Cardiac muscle cell (in vitro differentiated cells and primary cell): ENCODE data around the gene PRLR. TPM values are rescaled to one million over a fixed set of nuclear protein-coding genes. Genes with fewer than 3 reads are reported as not detected.

Source experiments
- DNase-seq, 2 donors: peaks; one replicate each; pipeline versions ENCODE4 v3.0.0 to v3.0.0-alpha.2; 2010 to 2017; ENCODE audit warnings: low read depth in 1 of 2, low spot score in 1 of 2
- H3K27ac ChIP-seq: fragments of 200-600 bp; sonication (generic); 2 replicates; pipeline ENCODE4 v1.5.1; 2016
- H3K27me3 ChIP-seq: fragments of 200-600 bp; sonication (generic); 2 replicates; pipeline ENCODE4 v1.6.0; 2016; ENCODE audit warnings: control low read depth
- H3K36me3 ChIP-seq: fragments of 200-600 bp; sonication (generic); 2 replicates; pipeline ENCODE4 v1.5.1; 2016; ENCODE audit warnings: control low read depth
- H3K4me1 ChIP-seq: fragments of 200-600 bp; sonication (generic); 2 replicates; pipeline ENCODE4 v1.8.1; 2017; ENCODE audit warnings: low read depth, mild to moderate bottlenecking, mixed run types
- H3K4me3 ChIP-seq: fragments of 200-600 bp; sonication (generic); 2 replicates; pipeline ENCODE4 v1.5.1; 2016; ENCODE audit warnings: mild to moderate bottlenecking
- H3K9me3 ChIP-seq: fragments of 200-600 bp; sonication (generic); 2 replicates; pipeline ENCODE4 v1.5.1; 2017; ENCODE audit warnings: low read depth, mild to moderate bottlenecking, control low read depth
- polyA plus RNA-seq: library from polyadenylated mRNA; unstranded; fragments of >200 nt; fragmentation: Nextera tagmentation; extraction: Ambion mirVana; gene quantifications from 2 replicates; pipeline ENCODE4 v1.2.1, GENCODE V29; 2016
- total RNA-seq: library from RNA; depleted of rRNA; stranded (reverse); fragments of >200 nt; gene quantifications from 2 replicates; pipeline ENCODE4 v1.2.3, GENCODE V29; 2016
- TF ChIP-seq, protein P1 (sequence below): IDR thresholded peaks from 2 replicates; pipeline ENCODE4 v1.5.1; 2012; ENCODE audit warnings: low read depth, mild to moderate bottlenecking, low read length

The PRLR gene
- total and polyA plus RNA-seq, 2 experiments from 2014 or later, result 0.06 TPM; not detected in 1

DNA sequence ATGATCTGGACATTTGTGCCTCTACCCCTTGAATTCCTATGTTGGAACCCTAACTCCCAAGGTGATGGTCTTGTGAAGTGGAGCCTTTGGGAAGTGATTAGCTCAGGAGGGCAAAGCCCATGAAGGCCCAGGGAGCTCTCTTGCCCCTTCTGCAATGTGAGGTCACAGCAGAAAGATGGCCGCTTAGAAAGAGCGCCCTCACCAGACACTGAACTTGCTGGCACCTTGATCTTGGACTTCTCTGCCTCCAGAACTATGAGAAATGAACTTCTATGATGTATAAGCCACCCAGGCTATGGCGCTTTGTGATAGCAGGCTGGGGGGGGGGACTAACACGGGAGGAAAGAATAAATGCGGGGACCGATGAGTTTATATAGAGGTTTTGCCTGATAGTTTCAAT, 227.8 kb downstream of the PRLR start:
- no peaks in the 10 kb centered on the region for H3K36me3 ChIP-seq
- H3K27me3 ChIP-seq, result peaks cover 7% of the 10 kb centered on the region
- TF ChIP-seq, protein P1, sequence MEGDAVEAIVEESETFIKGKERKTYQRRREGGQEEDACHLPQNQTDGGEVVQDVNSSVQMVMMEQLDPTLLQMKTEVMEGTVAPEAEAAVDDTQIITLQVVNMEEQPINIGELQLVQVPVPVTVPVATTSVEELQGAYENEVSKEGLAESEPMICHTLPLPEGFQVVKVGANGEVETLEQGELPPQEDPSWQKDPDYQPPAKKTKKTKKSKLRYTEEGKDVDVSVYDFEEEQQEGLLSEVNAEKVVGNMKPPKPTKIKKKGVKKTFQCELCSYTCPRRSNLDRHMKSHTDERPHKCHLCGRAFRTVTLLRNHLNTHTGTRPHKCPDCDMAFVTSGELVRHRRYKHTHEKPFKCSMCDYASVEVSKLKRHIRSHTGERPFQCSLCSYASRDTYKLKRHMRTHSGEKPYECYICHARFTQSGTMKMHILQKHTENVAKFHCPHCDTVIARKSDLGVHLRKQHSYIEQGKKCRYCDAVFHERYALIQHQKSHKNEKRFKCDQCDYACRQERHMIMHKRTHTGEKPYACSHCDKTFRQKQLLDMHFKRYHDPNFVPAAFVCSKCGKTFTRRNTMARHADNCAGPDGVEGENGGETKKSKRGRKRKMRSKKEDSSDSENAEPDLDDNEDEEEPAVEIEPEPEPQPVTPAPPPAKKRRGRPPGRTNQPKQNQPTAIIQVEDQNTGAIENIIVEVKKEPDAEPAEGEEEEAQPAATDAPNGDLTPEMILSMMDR, result no peak
- no peaks in the 10 kb centered on the region for H3K4me1 ChIP-seq
- no peak overlapping the region for H3K27ac ChIP-seq
- no peaks in the 10 kb centered on the region for H3K9me3 ChIP-seq
- DNase-seq, result no peak
- no peak overlapping the region for H3K4me3 ChIP-seq

DNA sequence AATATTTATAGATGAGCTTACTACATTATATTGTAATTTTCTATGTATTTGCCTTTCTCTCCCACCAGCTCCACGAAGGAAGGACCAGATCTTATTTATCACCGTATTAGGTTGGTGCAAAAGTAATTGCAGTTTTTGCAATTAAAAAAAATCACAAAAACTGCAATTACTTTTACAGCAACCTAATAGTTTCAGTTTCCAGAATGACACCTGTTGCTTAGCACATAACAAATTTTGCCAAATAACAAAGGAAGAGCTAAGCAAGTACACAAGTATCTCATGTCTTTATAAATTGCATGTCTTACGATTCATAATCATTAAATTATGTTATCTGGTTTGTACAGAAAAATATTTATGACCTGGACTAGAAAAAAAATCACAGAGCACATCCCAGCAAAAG, 228.4 kb downstream of the PRLR start:
- DNase-seq, result no peak
- TF ChIP-seq, protein P1, result no peak
- H3K27ac ChIP-seq, result no peak overlapping the region
- no peaks in the 10 kb centered on the region for H3K4me1 ChIP-seq
- peaks cover 7% of the 10 kb centered on the region for H3K27me3 ChIP-seq
- no peak overlapping the region for H3K4me3 ChIP-seq
- H3K36me3 ChIP-seq, result no peaks in the 10 kb centered on the region
- H3K9me3 ChIP-seq, result no peaks in the 10 kb centered on the region

Other genes starting within 250 kb of the PRLR start
- gene AGXT2, start 182.5 kb downstream of the PRLR start, total RNA-seq, result 0.07 TPM in 1 of 2 replicates, not detected in the other
- gene AGXT2, start 182.5 kb downstream of the PRLR start, polyA plus RNA-seq, result not detected in 2 replicates